ENCODE data around the gene HOXC5.

GRCh38 chr12:53993162-53994008 is 39.5 kb upstream of the HOXC5 start:
- TF ChIP-seq YY1 (IDR thresholded peaks at IDR 0.05; ENCODE audit: insufficient read depth, insufficient read length), result no peak
- TF ChIP-seq ZNF274 (IDR thresholded peaks at IDR 0.05; ENCODE audit: low read depth, low read length), result no peak
- TF ChIP-seq SUZ12 (IDR thresholded peaks at IDR 0.05; ENCODE audit: extremely low read depth, insufficient read depth, insufficient read length), result no peak
